NCI-H82 treated with DMSO at 0.1 percent for 48 hours (cell line): ENCODE results near the gene CCDC190.
"Not testable (repeated sequence)": the region's sequence is repeated elsewhere in the genome, so short reads cannot be mapped to it uniquely, and the experiment has no call there.

Experiments
- DNase-seq: peaks from one replicate; lab custom pipeline; 2025; ENCODE audit not compliant: unreplicated experiment; lab: John Stamatoyannopoulos, UW

Gene CCDC190

GRCh38 chr1:162838863-162839262 is 22.1 kb downstream of the CCDC190 start:
- DNase-seq = no peak

- no peak for DNase-seq
Measured at GRCh38 chr1:162835157-162835899, 25.6 kb downstream of the CCDC190 start.

GRCh38 chr1:162832470-162832869 is 28.5 kb downstream of the CCDC190 start:
- DNase-seq = no peak

GRCh38 chr1:162829268-162829667 is 31.7 kb downstream of the CCDC190 start:
- DNase-seq = no peak

- no peak for DNase-seq
Measured at GRCh38 chr1:162823771-162824525, 37.0 kb downstream of the CCDC190 start.

GRCh38 chr1:162823231-162823630 is 37.7 kb downstream of the CCDC190 start:
- no peak for DNase-seq

- peak; percentile 34 for DNase-seq
Measured at GRCh38 chr1:162822391-162823200, 38.4 kb downstream of the CCDC190 start.

- not testable (repeated sequence) for DNase-seq
Measured at GRCh38 chr1:162818666-162819065, 42.3 kb downstream of the CCDC190 start.

GRCh38 chr1:162818136-162818535 is 42.8 kb downstream of the CCDC190 start:
- DNase-seq = not testable (repeated sequence)

- DNase-seq = not testable (repeated sequence)
Measured at GRCh38 chr1:162812357-162812756, 48.6 kb downstream of the CCDC190 start.

- not testable (repeated sequence) for DNase-seq
Measured at GRCh38 chr1:162807503-162807902, 53.5 kb downstream of the CCDC190 start.
